NOMO-1 (cell line): ENCODE measurements around the gene SFPQ.
"Not testable (repeated sequence)": the region's sequence is repeated elsewhere in the genome, so short reads cannot be mapped to it uniquely, and the experiment has no call there.

Experiments
- DNase-seq, 2 experiments: peaks; one replicate each; lab custom pipeline; 2025; ENCODE audit not compliant: unreplicated experiment in 2 of 2; lab: John Stamatoyannopoulos, UW

The SFPQ gene

DNA sequence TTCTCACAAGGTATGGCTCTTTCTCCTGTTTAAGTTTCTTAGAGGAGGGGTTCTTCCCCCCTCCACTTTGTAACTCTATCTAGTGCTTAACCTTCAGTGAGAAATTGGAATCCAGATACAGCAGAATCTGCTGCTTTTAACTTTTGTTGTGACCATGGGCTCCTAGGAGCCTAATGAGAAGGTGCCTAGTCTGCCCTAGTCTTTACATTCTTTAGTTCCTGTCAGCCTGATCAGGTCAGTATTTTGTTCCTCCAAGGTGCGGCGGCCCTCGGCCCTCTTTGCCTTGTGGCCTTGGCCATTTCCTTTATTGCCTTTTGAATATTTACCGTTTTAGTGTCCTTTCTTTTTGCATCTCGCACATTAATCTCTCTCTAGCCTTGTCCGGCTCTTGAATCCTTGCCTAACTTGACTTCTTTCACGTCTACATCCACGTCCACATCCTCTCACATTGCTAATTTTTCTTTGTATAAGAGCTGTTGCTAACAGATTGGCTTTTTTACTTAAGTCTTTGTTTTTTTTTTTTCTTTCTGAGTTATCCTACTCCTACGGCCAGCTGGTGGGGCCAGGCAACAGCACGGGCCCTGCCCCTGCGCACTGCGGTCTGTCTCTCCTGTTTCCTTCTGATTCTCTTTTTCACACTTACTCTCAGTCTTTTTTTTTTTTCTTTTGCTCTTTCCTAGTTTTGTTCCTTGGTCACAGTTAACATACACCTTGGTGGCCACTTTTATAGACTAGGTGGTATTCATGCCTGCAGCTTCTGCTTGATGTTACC is 49.0 kb downstream of the SFPQ start:
- no peak for DNase-seq

DNA sequence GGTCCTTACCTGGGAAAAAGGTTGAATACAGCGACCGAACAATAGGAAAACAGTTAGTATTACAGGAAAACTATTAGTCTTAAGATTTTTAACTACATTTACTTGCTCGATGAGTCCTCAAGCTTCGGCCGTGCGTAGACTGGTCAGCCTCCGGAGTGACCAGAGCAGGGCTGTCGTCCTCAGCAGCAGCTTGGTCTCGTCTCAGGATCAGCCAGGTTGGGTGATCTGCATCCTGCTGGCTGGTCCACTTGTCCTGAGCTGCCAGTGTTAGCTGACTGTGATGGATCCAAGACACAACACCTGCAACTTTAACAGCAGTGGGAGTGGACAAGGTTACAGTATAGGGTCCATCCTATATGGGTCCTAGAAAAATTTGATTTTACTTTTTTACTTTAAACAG is 50.2 kb downstream of the SFPQ start:
- DNase-seq = not testable (repeated sequence)

DNA sequence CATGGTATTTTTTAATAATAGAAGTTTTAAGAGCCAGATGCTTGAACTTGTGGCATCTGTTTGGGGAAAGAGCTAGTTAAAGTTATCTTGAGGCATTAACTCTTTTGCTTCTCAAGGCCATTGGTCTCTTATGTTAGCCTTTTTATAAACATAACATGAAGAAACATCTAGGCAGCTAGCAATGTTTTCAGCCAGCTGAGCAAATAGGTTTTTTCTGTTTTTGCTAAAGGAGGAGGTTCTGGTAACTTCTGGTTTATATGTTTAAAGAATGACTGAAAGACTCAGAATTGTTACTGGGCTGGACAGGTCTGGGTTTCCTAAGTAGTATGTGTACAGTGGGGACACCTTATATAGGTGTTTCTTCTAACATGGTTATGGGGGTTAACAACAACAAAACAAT is 50.7 kb downstream of the SFPQ start:
- DNase-seq = not testable (repeated sequence)

DNA sequence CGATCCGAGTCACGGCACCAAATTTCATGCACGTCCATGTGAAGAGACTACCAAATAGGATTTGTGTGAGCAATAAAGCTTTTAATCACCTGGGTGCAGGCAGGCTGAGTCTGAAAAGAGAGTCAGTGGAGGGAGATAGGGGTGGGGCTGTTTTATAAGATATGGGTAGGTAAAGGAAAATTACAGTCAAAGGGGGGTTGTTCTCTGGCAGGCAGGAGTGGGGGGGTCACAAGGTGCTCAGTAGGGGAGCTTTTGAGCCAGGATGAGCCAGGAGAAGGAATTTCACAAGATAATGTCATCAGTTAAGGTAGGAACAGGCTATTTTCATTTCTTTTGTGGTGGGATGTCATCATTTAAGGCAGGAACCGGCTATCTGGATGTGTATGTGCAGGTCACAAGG is 55.4 kb downstream of the SFPQ start:
- not testable (repeated sequence) for DNase-seq

DNA sequence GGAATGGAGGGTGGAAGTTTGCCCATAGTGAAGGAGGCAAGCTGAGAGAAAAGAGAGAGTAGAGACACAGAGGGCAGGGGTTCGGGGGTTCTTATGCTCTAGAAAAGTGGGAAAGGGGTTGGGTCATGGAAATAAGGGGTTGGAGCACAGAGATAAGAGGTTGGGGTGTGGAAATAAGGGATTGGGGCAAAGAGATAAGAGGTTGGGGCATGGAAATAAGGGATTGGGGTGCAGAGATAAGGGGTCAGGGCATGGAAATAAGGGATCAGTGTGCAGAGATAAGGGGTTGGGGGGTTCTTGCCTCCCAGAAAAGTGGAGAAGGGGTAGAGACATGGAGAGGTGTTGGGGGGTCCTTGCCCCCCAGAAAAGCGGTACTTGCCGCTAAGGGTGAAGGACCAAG is 56.2 kb downstream of the SFPQ start:
- no peak for DNase-seq
